Activated CD4-positive, alpha-beta T cell treated with anti-CD3 and anti-CD28 coated beads, Interleukin-2, amount 50 U/mL, for 1 hour (primary cell): ENCODE data around the gene SH3TC2.

ENCODE experiments used
- DNase-seq: peaks from one replicate; pipeline ENCODE4 v3.0.0-alpha.2; 2020

SH3TC2 gene

DNA sequence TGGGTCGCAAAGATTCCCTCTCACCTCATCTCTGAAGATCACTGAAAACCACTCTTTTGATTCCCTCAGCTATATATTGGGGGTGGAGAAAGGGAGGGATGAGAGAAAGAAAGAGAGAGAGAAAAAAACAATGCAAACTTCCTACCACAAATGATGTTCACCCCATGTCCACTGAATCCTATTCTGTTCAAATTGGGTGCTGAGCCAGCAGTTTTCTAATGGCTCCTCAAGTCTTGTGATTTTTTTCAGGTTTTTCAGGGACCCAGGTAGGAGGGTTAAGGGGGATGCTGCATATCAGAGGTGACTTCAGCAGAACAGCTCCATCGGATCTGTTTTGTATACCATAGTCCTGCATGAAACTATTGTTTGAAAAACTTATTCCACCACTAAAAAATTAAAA is 95.9 kb downstream of the SH3TC2 start:
- no peak for DNase-seq

DNA sequence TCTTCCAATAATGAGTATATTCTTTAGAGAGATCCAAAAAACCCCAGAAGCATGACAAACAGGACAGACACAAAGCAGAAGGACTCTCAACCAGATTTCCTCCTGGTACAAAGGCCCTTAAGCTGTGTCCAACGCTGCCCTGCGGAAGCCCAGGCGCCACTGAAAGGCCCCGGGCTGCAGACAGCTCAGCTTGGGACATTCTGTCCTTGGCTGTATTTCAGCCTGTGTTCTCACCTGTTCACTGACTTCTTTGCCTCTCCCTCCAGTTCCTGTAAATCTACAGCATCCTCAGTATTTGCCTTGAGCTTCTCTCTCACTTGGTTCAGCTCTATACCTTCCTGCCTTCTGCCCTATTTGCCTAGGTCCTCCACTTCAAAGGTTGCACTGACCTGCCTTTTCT is 96.5 kb downstream of the SH3TC2 start:
- DNase-seq: no peak

DNA sequence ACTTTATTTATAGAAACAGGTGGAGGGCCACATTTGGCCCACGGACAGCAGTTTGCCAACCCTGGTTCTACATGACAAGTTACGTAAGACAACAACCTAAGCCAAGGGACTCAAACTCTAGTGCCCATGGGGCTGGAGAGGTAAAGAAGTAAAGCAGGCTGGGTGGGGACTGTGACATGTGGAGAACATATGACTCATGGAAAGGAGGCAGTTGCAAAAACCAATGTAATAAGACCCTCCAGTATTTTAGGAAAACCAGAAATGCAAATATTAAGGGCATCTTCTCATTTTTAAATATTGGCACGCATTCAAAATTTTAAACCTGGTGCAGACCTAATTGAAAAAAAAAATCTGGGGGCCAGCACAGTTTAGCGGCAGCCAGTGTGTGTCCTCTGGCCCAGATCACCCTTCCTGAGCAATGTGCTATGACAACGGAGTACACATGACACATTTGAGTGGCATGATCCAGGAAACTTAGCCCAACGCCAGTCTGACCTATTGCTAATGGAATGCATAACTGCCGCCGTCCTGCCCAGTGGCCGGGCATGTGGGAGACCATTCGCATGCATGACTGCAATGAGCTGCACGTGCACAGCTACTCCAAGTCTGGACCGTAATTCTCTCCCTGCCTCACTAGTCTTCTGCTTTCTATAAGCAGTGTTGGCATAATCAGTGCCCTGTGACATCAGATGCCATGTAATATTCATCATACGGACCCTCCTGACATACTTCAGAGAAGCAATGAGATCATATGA is 97.2 kb downstream of the SH3TC2 start:
- DNase-seq: no peak

DNA sequence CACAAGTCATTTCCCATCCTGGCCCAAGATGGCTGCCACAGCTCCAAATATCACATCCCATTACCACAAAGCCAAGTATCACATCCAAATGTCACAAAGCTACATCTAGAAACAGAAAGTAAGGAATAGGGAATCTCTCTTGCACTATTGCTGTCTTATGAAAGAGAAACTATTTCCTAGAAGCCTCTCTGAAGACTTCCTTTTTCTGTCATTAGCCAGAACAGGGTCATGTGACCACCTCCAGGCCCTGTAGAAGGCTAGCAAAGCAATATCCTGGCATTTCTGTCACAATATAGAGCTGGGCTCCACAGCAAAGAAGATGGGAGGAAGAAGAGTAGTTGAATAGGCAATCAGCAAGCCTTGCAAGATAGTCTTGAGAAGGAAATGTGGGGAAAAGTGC is 99.2 kb downstream of the SH3TC2 start:
- DNase-seq: no peak

DNA sequence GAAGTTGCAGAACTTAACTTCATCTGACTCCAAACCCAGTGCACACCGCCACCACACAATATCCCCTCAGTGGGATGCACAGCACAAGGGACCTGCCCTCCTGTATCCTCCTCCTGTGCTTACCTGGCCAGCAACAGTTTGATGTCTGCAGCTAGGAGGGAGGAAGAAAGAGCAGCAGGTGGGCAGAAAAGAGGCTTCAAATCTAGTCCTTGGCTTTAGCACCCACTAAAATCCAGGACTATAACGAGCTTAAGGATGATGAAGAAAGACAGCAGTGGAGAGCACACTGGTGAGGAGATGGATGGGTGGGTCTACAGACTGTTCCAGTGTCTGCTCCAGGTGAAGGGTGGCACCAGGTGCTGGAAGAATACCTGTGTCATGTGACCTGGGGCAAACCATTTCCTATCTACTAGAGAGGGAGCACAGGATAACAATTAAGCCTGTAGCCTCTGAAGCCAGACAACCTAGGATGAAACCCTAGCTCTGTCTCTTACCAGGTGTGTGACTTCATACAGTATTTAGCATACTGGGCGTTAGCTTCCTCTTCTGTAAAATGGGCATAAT is 100.0 kb downstream of the SH3TC2 start:
- no peak for DNase-seq

DNA sequence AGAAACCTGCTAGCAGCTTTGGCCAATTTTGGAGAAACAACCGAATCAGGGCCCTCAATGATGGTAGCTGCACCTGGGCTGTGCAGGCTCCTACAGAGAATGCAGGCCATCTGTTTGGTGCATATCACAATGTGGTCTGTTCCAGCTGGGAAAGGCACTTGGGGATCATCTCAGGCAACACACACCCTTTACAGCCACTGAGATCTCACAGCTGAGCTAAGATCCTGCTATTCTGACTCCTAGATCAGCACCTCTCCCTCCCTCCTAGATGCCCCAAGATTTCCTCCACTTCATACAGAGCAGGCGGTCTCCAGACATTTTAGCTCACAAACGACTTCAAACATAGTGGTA is 100.7 kb downstream of the SH3TC2 start:
- DNase-seq: no peak

DNA sequence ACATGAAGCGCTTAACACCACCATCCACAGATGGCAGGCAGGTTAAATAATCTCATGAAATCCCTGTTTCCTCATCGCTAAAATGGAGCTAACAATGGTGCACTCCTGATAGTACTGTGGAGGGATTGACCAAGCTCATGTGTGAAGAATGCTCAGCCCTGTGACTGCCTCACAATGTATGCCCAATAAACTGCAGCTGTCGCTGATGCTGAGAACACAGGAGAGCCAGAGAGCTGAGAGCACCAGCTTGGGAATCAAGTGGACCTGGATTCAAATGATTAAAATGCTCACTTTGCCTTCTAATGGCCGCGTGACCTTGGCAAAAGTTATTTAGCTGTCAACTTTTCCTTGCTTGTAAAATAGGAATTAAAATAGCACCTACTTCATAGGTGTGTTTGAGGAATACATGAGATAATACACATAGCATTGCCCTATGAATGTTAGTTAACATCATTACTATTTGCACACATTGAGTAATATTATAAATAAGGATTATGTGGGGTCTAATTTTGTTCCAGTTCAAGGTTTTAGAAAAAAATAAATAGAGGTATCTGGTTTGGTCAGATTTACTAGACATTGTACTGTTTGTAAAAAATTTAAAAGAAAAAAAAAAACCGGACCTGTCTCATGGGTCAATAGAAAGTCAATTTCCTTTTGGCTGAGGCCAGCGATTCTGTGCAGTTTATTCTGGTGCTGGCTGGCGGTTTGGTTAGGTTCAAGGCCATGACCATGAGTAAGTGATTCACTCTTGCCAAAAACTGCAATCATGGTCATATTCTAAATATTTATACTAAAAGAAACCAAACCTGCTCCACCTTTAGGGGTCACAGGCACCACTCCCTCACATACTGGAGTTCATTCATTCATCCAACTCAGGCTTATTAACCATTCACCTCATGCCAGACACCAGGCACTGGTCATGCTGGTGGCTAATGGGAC is 101.3 kb downstream of the SH3TC2 start:
- DNase-seq: no peak

DNA sequence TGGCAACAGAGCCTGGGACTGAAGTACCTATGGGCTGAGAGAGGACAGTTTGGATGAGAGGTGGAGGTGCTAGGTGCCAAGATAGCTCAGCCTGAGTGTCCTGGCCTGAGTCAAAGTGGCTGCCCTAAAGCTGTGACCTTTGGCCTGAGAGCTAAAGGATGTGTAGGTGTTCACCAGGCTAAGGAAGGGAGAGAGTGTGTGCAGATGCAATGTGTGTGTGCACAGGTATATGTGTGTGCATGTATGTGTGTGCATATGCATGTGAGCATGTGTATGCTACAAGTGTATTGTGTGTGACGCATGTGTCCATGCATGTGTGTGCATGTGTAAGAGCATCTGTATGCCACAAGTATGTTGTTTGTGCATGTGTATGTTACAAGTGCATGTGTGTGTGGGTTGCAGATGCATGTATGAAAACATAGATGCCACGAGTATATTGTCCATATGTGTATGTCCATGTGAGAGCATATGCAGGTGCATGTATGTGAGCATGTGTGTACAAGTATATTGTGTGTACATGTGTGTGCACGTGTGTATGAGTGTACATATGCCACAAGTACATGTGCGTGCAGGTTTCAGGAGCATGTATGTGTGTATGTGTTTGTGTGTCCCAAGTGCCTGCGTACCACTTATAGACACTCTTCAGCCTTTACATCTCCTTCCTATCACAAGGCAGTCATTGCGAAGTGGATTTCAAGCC is 102.6 kb downstream of the SH3TC2 start:
- DNase-seq: no peak

DNA sequence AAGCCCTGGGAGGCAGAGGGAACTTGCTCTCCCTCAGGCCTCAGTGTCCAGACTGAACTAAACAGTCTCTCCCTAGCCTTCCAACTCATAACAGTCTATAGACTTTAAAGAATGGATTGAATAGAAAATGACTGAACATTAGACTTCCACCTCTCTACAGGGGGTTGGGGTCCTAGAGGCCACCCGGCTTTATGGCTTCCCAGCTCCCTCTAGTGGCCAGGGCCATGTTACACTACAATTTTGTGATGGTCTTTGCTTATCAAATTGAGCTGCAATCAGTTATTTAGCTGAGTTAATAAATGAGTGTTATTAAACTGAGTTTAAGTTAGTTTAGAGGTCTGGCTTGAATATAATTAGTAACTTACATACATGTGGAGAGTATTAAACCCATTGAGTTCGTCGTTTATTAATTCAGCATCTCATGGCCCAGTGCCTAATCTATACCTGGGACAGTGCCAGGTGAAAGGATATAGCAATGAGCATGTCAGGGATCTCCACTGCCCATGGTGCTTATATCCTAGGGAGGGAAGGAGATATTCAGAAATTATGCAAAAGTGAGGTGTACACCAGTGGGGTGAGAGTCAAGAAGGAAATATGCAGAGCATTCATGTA is 105.2 kb downstream of the SH3TC2 start:
- DNase-seq: peak; percentile 33

DNA sequence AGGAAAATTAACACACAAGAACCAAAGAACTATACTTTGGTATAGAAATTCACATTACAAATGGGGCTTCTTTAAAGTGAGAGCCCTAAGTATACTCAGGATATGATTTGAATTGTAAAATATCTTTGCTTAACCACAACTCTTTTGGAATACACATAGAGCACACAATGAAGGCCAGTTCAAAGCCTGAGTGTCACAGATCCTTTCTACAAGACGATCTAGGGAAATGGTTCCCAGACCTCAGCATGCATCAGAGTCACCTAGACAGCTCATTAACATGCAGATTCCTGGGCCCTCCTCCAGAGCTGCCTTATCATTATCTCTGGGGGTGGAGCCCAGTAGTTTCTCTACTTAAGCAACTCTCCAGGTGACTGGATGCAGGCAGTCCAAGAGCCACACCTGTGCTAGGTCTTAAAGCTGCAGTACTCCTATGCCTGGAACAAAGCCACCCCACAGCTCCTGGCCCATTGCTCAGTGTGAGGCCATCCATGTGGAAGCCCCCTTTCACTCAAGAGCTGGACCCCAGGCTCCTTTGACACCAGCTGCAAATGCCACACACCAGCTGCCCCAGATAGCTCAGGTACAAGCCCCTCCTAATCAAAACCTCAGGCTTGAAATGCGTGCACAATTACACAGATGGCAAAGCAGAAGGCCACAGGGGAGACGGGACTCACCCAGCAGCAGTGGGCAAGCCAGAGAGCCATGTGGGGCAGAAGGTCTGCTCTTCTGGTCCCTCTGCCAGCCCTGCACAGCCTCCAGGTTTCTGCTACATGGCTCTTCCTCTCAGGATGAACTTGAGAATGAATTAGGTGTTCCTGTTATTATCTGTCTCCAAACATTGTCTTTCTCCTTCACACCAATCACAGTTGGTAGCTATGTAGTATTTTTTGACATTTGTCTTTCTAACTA is 106.1 kb downstream of the SH3TC2 start:
- DNase-seq: no peak
